Activated naive CD4-positive, alpha-beta T cell treated with anti-CD3 and anti-CD28 coated beads, Interleukin-2, amount 50 U/mL, for 72 hours (primary cell): ENCODE data around the gene ZNF774. TPM values are rescaled to one million over a fixed set of nuclear protein-coding genes. Genes with fewer than 3 reads are reported as not detected.
"Not testable (repeated sequence)": the region's sequence is repeated elsewhere in the genome, so short reads cannot be mapped to it uniquely, and the experiment has no call there.

Experiments
- ATAC-seq, 2 donors: fragments of 150-1000 bp; cut with Tn5 transposase; 2 replicates each; pipeline ENCODE4 v1.10.0; 2021; ENCODE audit warnings: mild to moderate bottlenecking in 2 of 2, moderate library complexity in 2 of 2
- DNase-seq, 2 donors: peaks; one replicate each; pipeline ENCODE4 v3.0.0; 2021 to 2022; ENCODE audit warnings: low spot score in 2 of 2
- H3K27ac Mint-ChIP-seq, 2 donors: one replicate each; pipeline ENCODE4 v1.8.0; 2022; ENCODE audit warnings: mild to moderate bottlenecking in 2 of 2, mixed read lengths in 2 of 2
- H3K36me3 Mint-ChIP-seq, 2 donors: one replicate each; pipeline ENCODE4 v1.8.0; 2022; ENCODE audit warnings: mixed read lengths in 2 of 2
- H3K9me3 Mint-ChIP-seq, 2 donors: one replicate each; pipeline ENCODE4 v1.8.0; 2022; ENCODE audit warnings: mixed read lengths in 2 of 2
- total RNA-seq, 2 donors: library from RNA; stranded (reverse); gene quantifications; one replicate each; pipeline ENCODE4 v1.2.3, GENCODE V29; 2022

Gene ZNF774
- total RNA-seq, result under 1 TPM; 0.50 to 0.99 TPM

DNA sequence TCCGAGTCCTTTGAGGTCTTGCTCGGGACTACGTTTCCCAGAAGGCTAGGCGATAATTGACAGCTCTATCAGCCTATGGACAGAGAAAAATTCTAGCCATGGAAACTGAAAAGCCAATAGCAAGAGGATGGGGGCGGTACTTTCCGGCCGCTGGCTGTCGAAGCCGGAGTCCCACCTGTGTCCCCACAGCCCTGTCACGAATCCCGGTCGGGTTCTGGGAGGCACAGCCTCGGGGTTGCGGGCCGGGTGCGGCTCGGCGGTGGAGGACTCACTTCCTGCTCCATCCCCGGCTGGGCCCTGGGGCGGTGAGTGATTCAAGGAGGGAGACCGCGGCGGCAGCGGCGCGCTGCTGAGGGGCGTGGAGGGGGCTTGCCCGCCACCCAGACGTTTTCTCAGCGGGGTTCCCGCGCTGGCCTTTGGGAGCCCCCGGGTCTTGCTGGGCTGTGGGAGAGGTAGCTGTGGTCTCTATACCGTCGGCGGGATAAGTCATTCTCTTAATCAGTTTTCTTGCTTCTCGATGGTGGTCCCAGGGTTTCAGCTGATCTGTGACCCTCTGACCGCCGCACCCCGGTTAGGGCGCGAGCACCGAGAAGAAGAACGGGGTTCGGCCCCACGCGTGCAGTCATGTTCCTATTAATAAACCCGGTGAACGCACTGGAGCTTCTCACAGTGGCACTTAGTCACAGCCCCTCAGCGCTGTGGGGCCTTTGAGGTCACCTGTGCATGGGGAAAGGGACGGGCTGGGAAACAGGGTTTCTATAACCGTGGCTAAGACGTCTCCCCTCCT lies at the start of gene ZNF774:
TSS of gene ZNF774 (plus strand) at position 178 of the 787 bp plus-strand sequence. CDS start 2,377 bp downstream, outside the sequence.
- DNase-seq (peak; percentile 91 to 98), ATAC-seq (peak; percentile 95 to 99)
- no peaks in the 10 kb centered on the region for H3K36me3 Mint-ChIP-seq
- no peaks in the 10 kb centered on the region for H3K9me3 Mint-ChIP-seq
- peak within 1 kb of the TSS; percentile 74 to 87 for H3K27ac Mint-ChIP-seq

DNA sequence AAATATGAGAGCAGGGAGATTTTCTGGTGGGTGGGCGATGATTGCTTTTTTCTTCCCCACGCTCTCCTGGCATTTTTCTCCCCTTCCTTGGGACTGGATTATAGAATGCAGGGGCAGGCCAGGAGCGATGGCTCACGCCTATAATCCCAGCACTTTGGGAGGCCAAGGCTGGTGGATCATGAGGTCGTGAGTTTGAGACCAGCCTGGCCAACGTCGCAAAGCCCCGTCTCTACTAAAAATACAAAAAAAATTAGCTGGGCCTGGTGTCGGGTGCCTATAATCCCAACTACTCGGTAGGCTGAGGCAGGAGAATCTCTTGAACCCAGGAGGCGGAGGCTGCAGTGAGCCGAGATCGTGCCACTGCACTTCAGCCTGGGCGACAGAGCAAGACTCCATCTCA lies 46.7 kb upstream of the ZNF774 start:
- not testable (repeated sequence) for H3K36me3 Mint-ChIP-seq, DNase-seq, H3K27ac Mint-ChIP-seq, H3K9me3 Mint-ChIP-seq, ATAC-seq

- ATAC-seq, result no peak
- DNase-seq, result no peak
- no peaks in the 10 kb centered on the region for H3K36me3 Mint-ChIP-seq
- H3K9me3 Mint-ChIP-seq, result no peaks in the 10 kb centered on the region
- H3K27ac Mint-ChIP-seq, result peak overlapping the region in 1 of 2 donors; percentile 70
These were observed 46.2 kb upstream of the ZNF774 start for GRCh38 chr15:90305932-90306331.

DNA sequence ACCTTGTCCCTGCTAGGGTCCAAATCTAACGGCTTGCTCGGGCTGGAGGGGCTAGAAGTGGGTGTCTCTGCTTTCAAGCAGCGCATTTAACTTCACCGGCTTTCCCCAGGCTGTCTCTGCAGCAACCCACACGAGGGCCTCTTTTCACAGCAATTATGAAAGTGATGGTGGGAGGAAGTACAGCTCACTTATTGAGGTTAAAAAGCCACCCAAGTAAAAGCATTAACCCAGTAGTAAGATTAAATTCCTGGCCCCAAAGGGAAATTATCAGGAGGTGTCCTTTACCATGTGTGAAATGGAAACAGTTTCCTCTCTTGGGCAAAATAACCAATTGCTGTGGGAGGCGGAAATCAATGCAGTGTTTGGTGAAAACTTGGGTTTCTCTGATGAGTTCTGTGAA lies 45.5 kb upstream of the ZNF774 start:
- ATAC-seq, result peak; percentile 78 to 81
- Mint-ChIP-seq H3K36me3 (no peaks in the 10 kb centered on the region), H3K27ac (peak overlapping the region in 1 of 2 donors; percentile 70), H3K9me3 (no peaks in the 10 kb centered on the region)
- peak in 1 of 2 donors; percentile 45 for DNase-seq

GRCh38 chr15:90307661-90308060 lies 44.4 kb upstream of the ZNF774 start:
- no peak for DNase-seq
- Mint-ChIP-seq H3K9me3 (no peaks in the 10 kb centered on the region), H3K36me3 (no peaks in the 10 kb centered on the region), H3K27ac (peak overlapping the region in 1 of 2 donors; percentile 46)
- ATAC-seq, result peak in 1 of 2 donors; percentile 13

DNA sequence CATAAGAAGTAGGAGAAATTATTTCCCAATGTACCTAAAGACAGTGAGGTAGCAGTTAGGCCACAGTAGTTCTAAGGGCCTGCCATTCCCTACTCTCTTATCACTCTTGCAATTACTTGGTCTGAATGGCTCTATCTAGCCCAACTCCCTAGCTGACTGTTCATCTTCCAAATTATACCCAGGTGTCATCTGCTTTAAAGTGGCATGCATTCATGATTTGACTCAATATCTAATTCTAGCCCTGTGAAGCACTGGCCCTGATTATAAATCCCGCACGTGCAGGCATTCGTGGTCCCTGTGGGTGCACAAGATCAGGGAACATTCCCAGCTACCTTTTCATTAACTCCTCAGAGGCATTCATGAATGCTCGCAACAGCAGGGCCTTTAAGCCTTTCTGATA lies 43.1 kb upstream of the ZNF774 start:
- peak; percentile 43 to 44 for ATAC-seq
- no peak for DNase-seq
- no peaks in the 10 kb centered on the region for H3K9me3 Mint-ChIP-seq
- H3K36me3 Mint-ChIP-seq, result no peaks in the 10 kb centered on the region
- H3K27ac Mint-ChIP-seq, result no peak overlapping the region

- no peaks in the 10 kb centered on the region for H3K36me3 Mint-ChIP-seq
- ATAC-seq (no peak), DNase-seq (no peak)
- no peaks in the 10 kb centered on the region for H3K9me3 Mint-ChIP-seq
- H3K27ac Mint-ChIP-seq, result no peak overlapping the region
These were observed 36.7 kb upstream of the ZNF774 start for GRCh38 chr15:90315278-90315982.

- ATAC-seq (no peak), DNase-seq (no peak)
- H3K27ac Mint-ChIP-seq, result no peak overlapping the region
- no peaks in the 10 kb centered on the region for H3K36me3 Mint-ChIP-seq
- H3K9me3 Mint-ChIP-seq, result no peaks in the 10 kb centered on the region
These were observed 35.9 kb upstream of the ZNF774 start for GRCh38 chr15:90316139-90316538.

DNA sequence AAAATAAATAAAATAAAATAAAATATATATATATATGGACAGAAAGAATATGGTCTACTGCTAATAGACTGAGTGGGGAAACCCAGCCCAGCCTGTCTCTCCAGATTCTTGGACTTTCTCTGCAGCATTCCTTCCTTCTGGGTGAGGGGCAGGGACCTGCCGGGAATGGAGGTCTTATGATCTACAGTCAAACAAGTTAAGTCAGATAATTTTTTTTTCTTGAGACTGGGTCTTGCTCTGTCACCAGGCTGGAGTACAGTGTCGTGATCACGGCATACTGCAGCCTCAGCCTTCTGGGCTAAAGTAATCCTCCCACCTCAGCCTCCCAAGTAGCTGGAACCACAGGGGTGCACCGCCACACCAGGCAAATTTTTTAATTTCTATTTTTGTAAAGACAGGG lies 33.5 kb upstream of the ZNF774 start:
- DNase-seq (no peak), ATAC-seq (no peak)
- no peak overlapping the region for H3K27ac Mint-ChIP-seq
- no peaks in the 10 kb centered on the region for H3K9me3 Mint-ChIP-seq
- no peaks in the 10 kb centered on the region for H3K36me3 Mint-ChIP-seq

GRCh38 chr15:90320062-90320884 lies 31.8 kb upstream of the ZNF774 start:
- Mint-ChIP-seq H3K27ac (peak overlapping the region; percentile 48 to 77), H3K9me3 (no peaks in the 10 kb centered on the region), H3K36me3 (no peaks in the 10 kb centered on the region)
- ATAC-seq (peak; percentile 100), DNase-seq (peak; percentile 71 to 73)

DNA sequence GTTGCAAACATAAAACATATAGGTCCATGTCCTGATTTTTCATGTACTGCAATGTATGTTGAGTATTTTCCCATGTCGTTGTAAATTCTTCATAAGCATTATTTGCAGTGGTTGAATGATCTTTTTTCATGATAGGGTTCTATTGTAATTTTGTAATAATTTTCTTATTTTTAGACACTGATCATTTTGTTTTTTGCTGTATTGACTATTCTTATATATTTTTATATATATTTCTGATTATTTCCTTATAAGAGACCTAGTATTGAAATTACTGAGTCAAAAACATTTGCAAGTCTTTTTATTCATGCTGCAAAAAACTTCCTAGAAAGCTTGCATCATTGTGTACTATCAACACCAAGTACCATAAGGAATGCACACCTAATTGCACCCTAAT lies 31.2 kb upstream of the ZNF774 start:
- Mint-ChIP-seq H3K9me3 (no peaks in the 10 kb centered on the region), H3K36me3 (no peaks in the 10 kb centered on the region), H3K27ac (peak overlapping the region in 1 of 2 donors; percentile 77)
- DNase-seq (no peak), ATAC-seq (no peak)

DNA sequence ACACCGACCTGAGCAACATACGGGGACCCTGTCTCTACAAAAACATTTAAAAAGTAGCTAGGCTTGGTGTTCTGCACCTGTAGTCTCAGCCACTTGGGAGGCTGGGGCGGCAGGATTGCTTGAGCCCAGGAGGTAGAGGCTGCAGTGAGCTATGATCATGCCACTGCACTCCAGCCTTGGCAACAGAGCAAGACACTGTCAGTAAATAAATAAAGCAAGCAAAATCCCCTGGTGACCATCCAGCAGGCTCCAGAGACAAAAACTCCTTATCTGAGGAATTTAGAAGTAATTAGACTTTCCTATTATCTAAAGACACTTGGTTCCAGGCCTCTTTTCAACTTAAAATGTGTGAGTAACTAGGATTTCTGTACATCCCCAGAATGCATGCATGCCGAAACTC lies 29.5 kb upstream of the ZNF774 start:
- Mint-ChIP-seq H3K9me3 (no peaks in the 10 kb centered on the region), H3K36me3 (no peaks in the 10 kb centered on the region), H3K27ac (no peak overlapping the region)
- no peak for DNase-seq
- ATAC-seq, result no peak

DNA sequence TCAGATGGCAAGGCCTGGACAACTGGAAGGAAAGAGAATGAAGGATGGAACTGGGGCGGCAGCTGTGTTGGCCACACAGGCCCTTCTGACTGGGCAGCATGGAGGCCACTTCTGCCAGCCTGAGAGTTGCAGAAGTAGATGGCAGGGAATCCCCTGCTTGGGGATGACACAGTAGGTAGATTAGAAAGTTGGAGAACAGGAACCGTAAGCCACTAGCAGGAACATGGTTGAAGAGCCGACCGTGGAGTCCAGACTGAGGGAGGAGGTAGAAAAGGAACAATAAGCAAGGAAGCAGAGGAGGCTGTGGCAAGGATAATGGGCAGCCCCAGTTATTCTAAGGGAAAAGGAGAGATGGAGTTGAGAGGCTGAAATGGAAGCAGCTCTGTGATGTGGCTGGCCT lies 26.4 kb upstream of the ZNF774 start:
- H3K9me3 Mint-ChIP-seq, result no peaks in the 10 kb centered on the region
- ATAC-seq (no peak), DNase-seq (no peak)
- peak overlapping the region in 1 of 2 donors; percentile 73 for H3K27ac Mint-ChIP-seq
- H3K36me3 Mint-ChIP-seq, result no peaks in the 10 kb centered on the region

GRCh38 chr15:90326441-90326840 lies 25.6 kb upstream of the ZNF774 start:
- no peaks in the 10 kb centered on the region for H3K36me3 Mint-ChIP-seq
- DNase-seq, result no peak
- H3K9me3 Mint-ChIP-seq, result no peaks in the 10 kb centered on the region
- no peak for ATAC-seq
- no peak overlapping the region for H3K27ac Mint-ChIP-seq

DNA sequence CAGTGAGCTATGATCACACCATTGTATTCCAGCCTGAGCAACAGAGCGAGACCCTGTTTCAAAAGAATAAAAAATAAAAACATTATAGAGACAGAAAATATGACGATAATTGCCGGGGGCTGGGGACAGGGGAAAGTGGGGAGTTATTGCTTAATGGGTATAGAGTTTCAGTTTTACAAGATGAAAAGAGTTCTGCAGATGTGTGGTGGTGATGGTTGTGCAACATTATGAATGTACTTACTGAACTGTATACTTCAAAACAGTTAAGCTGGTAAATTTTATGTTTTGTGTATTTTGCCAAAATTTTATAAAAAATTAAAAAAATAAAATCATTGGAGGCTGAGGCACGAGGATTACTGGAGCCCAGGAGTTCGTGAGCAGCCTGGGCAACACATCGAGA lies 24.8 kb upstream of the ZNF774 start:
- Mint-ChIP-seq H3K9me3 (no peaks in the 10 kb centered on the region), H3K36me3 (no peaks in the 10 kb centered on the region), H3K27ac (no peak overlapping the region)
- ATAC-seq (peak in 1 of 2 donors; percentile 30), DNase-seq (no peak)

GRCh38 chr15:90334304-90334731 lies 17.8 kb upstream of the ZNF774 start:
- H3K27ac Mint-ChIP-seq, result no peak overlapping the region

GRCh38 chr15:90336705-90337141 lies 15.4 kb upstream of the ZNF774 start:
- Mint-ChIP-seq H3K36me3 (no peaks in the 10 kb centered on the region), H3K27ac (no peak overlapping the region), H3K9me3 (no peaks in the 10 kb centered on the region)
- ATAC-seq, result peak; percentile 49 to 61
- DNase-seq, result no peak

More at GRCh38 chr15:90334304-90334731, 17.8 kb upstream of the ZNF774 start:
- DNase-seq (no peak), ATAC-seq (no peak)
- Mint-ChIP-seq H3K9me3 (no peaks in the 10 kb centered on the region), H3K36me3 (no peaks in the 10 kb centered on the region)
